GM23248 (cell line): ENCODE results near the gene TMTC1. TPM values are rescaled to one million over a fixed set of nuclear protein-coding genes. Genes with fewer than 3 reads are reported as not detected.
A peak's percentile ranks its signal among the peaks of the same experiment; 100 is the strongest.

ENCODE experiments used
- DNase-seq: peaks from one replicate; pipeline ENCODE4 v3.0.0-alpha.2; 2015
- H2AFZ ChIP-seq: fragments of 200-600 bp; sonication (generic); 2 replicates; pipeline ENCODE4 v1.6.1; 2016; ENCODE audit warnings: antibody characterized with exemption
- H3F3A ChIP-seq: fragments of 200-600 bp; sonication (generic); 2 replicates; pipeline ENCODE4 v1.6.1; 2016; ENCODE audit warnings: mild to moderate bottlenecking, antibody characterized with exemption, mixed run types; ENCODE audit not compliant: insufficient read depth
- H3K27ac ChIP-seq: fragments of 200-600 bp; sonication (generic); 2 replicates; pipeline ENCODE4 v1.5.1; 2016; ENCODE audit warnings: mild to moderate bottlenecking
- H3K27me3 ChIP-seq: fragments of 200-600 bp; sonication (generic); replicated peaks from 2 replicates; pipeline ENCODE4 v1.6.1; 2016; ENCODE audit warnings: mild to moderate bottlenecking; ENCODE audit not compliant: insufficient read depth
- H3K36me3 ChIP-seq: fragments of 200-600 bp; sonication (generic); 2 replicates; pipeline ENCODE4 v1.6.1; 2016; ENCODE audit warnings: low read depth, mild to moderate bottlenecking
- H3K4me1 ChIP-seq: fragments of 200-600 bp; sonication (generic); 2 replicates; pipeline ENCODE4 v1.6.1; 2016; ENCODE audit warnings: mild to moderate bottlenecking; ENCODE audit not compliant: insufficient read depth
- H3K4me2 ChIP-seq: fragments of 200-600 bp; sonication (generic); one replicate; pipeline ENCODE4 v1.6.1; 2016; ENCODE audit warnings: mild to moderate bottlenecking; ENCODE audit not compliant: unreplicated experiment
- H3K4me3 ChIP-seq: fragments of 200-600 bp; sonication (generic); 2 replicates; pipeline ENCODE4 v1.5.1; 2016; ENCODE audit warnings: mild to moderate bottlenecking
- H3K79me2 ChIP-seq: fragments of 200-600 bp; sonication (generic); 2 replicates; pipeline ENCODE4 v1.6.1; 2016; ENCODE audit warnings: mild to moderate bottlenecking; ENCODE audit not compliant: insufficient read depth
- H3K9ac ChIP-seq: fragments of 200-600 bp; sonication (generic); 2 replicates; pipeline ENCODE4 v1.6.1; 2016; ENCODE audit warnings: mild to moderate bottlenecking
- H3K9me2 ChIP-seq: fragments of 200-600 bp; sonication (generic); 2 replicates; pipeline ENCODE4 v1.6.1; 2016; ENCODE audit warnings: mixed run types, mild to moderate bottlenecking, moderate library complexity; ENCODE audit not compliant: insufficient read depth
- H3K9me3 ChIP-seq: fragments of 200-600 bp; sonication (generic); one replicate; pipeline ENCODE4 v1.6.1; 2017; ENCODE audit warnings: low read depth
- H4K20me1 ChIP-seq: fragments of 200-600 bp; sonication (generic); 2 replicates; pipeline ENCODE4 v1.6.0; 2016; ENCODE audit not compliant: insufficient read depth
- EZH2 ChIP-seq: fragments of 200-600 bp; sonication (generic); IDR thresholded peaks from 2 replicates; pipeline ENCODE4 v1.6.1; 2018; ENCODE audit warnings: antibody characterized with exemption, mild to moderate bottlenecking; ENCODE audit not compliant: insufficient read depth, poor library complexity, severe bottlenecking
- EZH2phosphoT487 ChIP-seq: fragments of 200-600 bp; sonication (generic); IDR thresholded peaks from 2 replicates; pipeline ENCODE4 v1.6.1; 2018; ENCODE audit warnings: antibody characterized with exemption, moderate library complexity, mild to moderate bottlenecking, low read depth; ENCODE audit not compliant: insufficient read depth
- WGBS, 2 experiments: methylation state at CpG; one replicate each; pipeline ENCODE4 v1.1.6; 2015 to 2017; ENCODE audit warnings: low lambda C conversion rate in 2 of 2, low coverage in 1 of 2; ENCODE audit errors: missing lambda C conversion rate in 2 of 2; 5-methylcytosine and 5-hydroxymethylcytosine counted together
- in situ Hi-C: fragments of 300-500 bp; cut with MboI; formaldehyde crosslinking; loops from 2 replicates; pipeline ENCODE4 v1.15.0; 2020
- polyA plus RNA-seq: library from polyadenylated mRNA; unstranded; fragments of >200 nt; fragmentation: Nextera tagmentation; extraction: Ambion mirVana; gene quantifications from 2 replicates; pipeline ENCODE4 v1.2.1, GENCODE V29; 2016
- total RNA-seq: library from RNA; depleted of rRNA; stranded (reverse); fragments of >200 nt; shearing (Covaris generic); gene quantifications from 2 replicates; pipeline ENCODE4 v1.2.3, GENCODE V29; 2014

The TMTC1 gene
- total and polyA plus RNA-seq, 2 experiments from 2014 or later: 6.8 to 25.3 TPM

- H3K27me3 ChIP-seq: peaks cover 36% of the 10 kb centered on the region
- no peak overlapping the region for H3K4me3 ChIP-seq
- no peak overlapping the region for H3K27ac ChIP-seq
- 85 to 89% methylated on average over 2 of the region's 2 CpGs for WGBS, 2 experiments
- H2AFZ ChIP-seq: no peak overlapping the region
- in situ Hi-C loops: loop anchor here (25.0 kb wide), 1 partner anchor 1015 kb away; no protein-coding TSS in a partner anchor
- no peaks in the 10 kb centered on the region for H3K79me2 ChIP-seq
- H3K9ac ChIP-seq: no peak overlapping the region
- peaks cover 13% of the 10 kb centered on the region for H3K4me1 ChIP-seq
- no peaks in the 10 kb centered on the region for H3K9me3 ChIP-seq
- H3K4me2 ChIP-seq: no peak overlapping the region
- peaks cover 29% of the 10 kb centered on the region for H3F3A ChIP-seq
- TF ChIP-seq EZH2 (no peak), EZH2phosphoT487 (no peak)
- no peaks in the 10 kb centered on the region for H3K9me2 ChIP-seq
- H3K36me3 ChIP-seq: no peaks in the 10 kb centered on the region
- no peak for DNase-seq
- H4K20me1 ChIP-seq: no peaks in the 10 kb centered on the region
These were observed 14.0 kb upstream of the TMTC1 start for GRCh38 chr12:29797565-29798355.

DNA sequence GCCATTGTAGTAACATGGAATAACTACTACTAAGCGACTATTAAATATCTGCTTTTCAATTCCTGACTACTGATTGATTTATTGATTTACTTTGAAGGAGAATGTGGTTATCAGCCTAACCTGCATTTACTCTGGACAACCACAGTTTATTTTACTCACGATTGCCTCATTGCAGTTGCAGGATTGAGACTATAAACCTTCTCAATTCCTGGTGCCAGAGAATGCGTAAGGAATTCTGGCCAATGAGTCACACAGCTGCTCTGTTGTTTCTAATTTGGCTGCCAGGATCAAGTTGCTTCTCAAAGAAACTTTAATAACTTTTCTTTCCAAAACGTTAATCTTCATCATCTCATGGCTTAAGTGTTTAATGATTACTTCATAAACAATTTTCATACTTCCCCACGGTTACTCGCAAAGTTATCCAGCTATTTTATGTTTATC is 13.1 kb upstream of the TMTC1 start:
- Histone ChIP-seq H3K9me3 (no peaks in the 10 kb centered on the region), H3K4me1 (peaks cover 13% of the 10 kb centered on the region), H2AFZ (no peak overlapping the region), H3K27me3 (peaks cover 36% of the 10 kb centered on the region), H3K9me2 (no peaks in the 10 kb centered on the region), H3K4me3 (0 out of 2 replicates have a peak overlapping the region, but pooled peaks have one; percentile 11), H4K20me1 (no peaks in the 10 kb centered on the region), H3K4me2 (peak overlapping the region; percentile 50), H3K79me2 (no peaks in the 10 kb centered on the region), H3F3A (peaks cover 38% of the 10 kb centered on the region), H3K9ac (no peak overlapping the region), H3K36me3 (no peaks in the 10 kb centered on the region), H3K27ac (no peak overlapping the region)
- in situ Hi-C loops: loop anchor here (25.0 kb wide), 1 partner anchor 1015 kb away; no protein-coding TSS in a partner anchor
- TF ChIP-seq EZH2phosphoT487 (no peak), EZH2 (no peak)
- WGBS, 2 experiments: 0 to 1% methylated on average over 6 of the region's 6 CpGs
- DNase-seq: peak; percentile 93

DNA sequence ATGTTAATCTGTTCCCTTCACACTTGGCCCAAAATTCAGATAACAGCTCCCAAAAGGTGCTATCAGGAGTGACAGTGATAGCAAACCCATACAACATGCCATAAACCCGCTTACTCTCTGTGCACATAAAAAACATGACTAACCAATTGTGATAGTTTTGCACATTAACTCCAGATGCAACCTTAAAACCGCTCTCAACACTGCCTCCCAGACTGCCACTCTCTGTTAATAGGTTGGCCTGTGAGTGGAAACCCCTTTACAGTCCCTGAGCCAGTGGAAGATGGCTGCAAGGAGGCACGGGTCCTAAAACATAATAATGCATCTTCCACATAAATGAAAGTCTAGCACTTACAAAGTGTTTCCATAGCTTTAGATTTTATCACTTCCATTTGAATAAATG is 12.0 kb upstream of the TMTC1 start:
- Histone ChIP-seq H3K36me3 (no peaks in the 10 kb centered on the region), H3F3A (peaks cover 50% of the 10 kb centered on the region), H3K79me2 (no peaks in the 10 kb centered on the region), H3K9ac (no peak overlapping the region), H3K9me2 (no peaks in the 10 kb centered on the region), H3K4me3 (no peak overlapping the region), H2AFZ (no peak overlapping the region), H3K27ac (no peak overlapping the region), H3K9me3 (no peaks in the 10 kb centered on the region), H3K27me3 (peaks cover 36% of the 10 kb centered on the region), H3K4me1 (peaks cover 13% of the 10 kb centered on the region), H3K4me2 (no peak overlapping the region), H4K20me1 (no peaks in the 10 kb centered on the region)
- DNase-seq: no peak
- 77 to 89% methylated on average over 3 of the region's 3 CpGs for WGBS, 2 experiments
- in situ Hi-C loops: loop anchor here (25.0 kb wide), 1 partner anchor 1017 kb away; no protein-coding TSS in a partner anchor
- TF ChIP-seq EZH2 (no peak), EZH2phosphoT487 (no peak)

DNA sequence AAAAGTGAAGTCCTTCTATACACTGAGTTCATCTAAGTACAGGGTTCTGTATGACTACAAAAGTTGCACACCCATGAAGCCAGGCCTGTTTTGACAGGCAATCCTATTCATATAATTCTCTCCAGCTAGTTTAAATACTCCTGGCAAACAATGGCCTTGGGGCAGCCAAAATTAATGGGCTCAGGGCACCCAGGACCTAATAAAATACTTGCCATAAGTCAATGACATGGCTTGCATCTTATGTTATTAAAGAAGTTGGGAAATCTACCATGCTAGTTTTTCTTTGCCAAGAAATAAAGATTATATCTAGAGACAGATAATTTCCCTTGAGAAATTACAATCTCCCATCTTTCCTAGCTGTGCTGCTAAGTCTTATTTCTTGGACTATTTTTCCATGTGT is 11.1 kb upstream of the TMTC1 start:
- peaks cover 13% of the 10 kb centered on the region for H3K4me1 ChIP-seq
- H3K4me2 ChIP-seq: no peak overlapping the region
- no peak overlapping the region for H2AFZ ChIP-seq
- H3K9ac ChIP-seq: no peak overlapping the region
- H3K9me2 ChIP-seq: no peaks in the 10 kb centered on the region
- no peak overlapping the region for H3K4me3 ChIP-seq
- DNase-seq: no peak
- TF ChIP-seq EZH2phosphoT487 (no peak), EZH2 (no peak)
- no peak overlapping the region for H3K27ac ChIP-seq
- H3F3A ChIP-seq: peaks cover 52% of the 10 kb centered on the region
- H3K9me3 ChIP-seq: no peaks in the 10 kb centered on the region
- in situ Hi-C loops: loop anchor here (25.0 kb wide), 1 partner anchor 1017 kb away; no protein-coding TSS in a partner anchor
- H3K79me2 ChIP-seq: no peaks in the 10 kb centered on the region
- peaks cover 34% of the 10 kb centered on the region for H3K27me3 ChIP-seq
- no peaks in the 10 kb centered on the region for H3K36me3 ChIP-seq
- no peaks in the 10 kb centered on the region for H4K20me1 ChIP-seq
